Measurements from ENCODE around the gene MAP6.

Gene MAP6

DNA sequence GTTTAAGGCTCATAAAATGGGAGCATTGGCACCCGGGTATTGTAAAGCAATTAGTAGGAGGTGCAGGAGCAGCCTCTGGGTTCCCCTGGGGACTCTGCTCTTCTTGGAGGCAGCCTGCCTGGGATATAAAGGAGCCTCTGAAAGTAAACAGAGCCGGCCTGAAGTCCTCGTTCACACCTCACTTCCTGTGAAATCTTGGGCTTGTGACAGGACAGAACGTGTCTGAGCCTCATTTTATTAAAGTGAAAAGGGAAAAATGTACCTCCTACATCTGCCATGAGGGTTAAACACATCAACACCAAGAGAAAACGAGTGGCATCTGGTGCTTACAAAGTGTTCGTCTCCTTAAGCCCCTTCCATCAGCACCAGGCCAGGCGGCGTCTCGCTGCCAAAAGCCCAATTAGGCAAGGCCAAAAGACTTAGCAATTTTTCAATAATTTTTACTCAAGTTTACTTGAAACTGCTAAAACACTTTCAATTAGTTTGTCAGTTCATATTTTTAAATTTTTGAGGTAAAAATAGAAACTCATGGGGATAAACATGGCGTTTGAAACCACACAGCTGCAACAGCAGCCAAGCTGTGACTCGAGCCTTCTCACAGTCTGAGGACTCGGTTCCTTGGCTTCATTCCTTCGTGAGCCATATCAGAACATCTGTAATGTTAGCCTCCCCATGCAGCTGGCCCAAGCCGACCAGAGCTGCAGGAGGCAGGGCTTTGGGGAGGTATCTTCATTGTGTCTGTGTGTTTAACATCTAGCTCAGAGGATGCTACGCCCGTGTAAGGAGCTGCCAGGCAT, 33.6 kb downstream of the MAP6 start:
- H2AFZ ChIP-seq (ENCODE audit: low read length) = no peak overlapping the region
- peak overlapping the region; percentile 22; the same call in 1 of the 2 replicates for H3K4me2 ChIP-seq (ENCODE audit: low read depth, low read length)
- peak; percentile 16 for DNase-seq
- H4K20me1 ChIP-seq (ENCODE audit: insufficient read depth, low read length) = no peaks in the 10 kb centered on the region
- no peaks in the 10 kb centered on the region for H3K9me3 ChIP-seq (replicated peaks; ENCODE audit: insufficient read depth, low read length)
- peaks cover 13% of the 10 kb centered on the region for H3K4me1 ChIP-seq (ENCODE audit: low read length)
- H3F3A ChIP-seq (ENCODE audit: insufficient read depth, low read length) = no peaks in the 10 kb centered on the region
- H3K27me3 ChIP-seq (replicated peaks; ENCODE audit: insufficient read depth, low read length) = no peaks in the 10 kb centered on the region
- no peak overlapping the region for H3K4me3 ChIP-seq (ENCODE audit: low read length)
- TF ChIP-seq, protein P1, sequence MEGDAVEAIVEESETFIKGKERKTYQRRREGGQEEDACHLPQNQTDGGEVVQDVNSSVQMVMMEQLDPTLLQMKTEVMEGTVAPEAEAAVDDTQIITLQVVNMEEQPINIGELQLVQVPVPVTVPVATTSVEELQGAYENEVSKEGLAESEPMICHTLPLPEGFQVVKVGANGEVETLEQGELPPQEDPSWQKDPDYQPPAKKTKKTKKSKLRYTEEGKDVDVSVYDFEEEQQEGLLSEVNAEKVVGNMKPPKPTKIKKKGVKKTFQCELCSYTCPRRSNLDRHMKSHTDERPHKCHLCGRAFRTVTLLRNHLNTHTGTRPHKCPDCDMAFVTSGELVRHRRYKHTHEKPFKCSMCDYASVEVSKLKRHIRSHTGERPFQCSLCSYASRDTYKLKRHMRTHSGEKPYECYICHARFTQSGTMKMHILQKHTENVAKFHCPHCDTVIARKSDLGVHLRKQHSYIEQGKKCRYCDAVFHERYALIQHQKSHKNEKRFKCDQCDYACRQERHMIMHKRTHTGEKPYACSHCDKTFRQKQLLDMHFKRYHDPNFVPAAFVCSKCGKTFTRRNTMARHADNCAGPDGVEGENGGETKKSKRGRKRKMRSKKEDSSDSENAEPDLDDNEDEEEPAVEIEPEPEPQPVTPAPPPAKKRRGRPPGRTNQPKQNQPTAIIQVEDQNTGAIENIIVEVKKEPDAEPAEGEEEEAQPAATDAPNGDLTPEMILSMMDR (IDR thresholded peaks at IDR 0.05; ENCODE audit: low read length) = no peak
- TF ChIP-seq EZH2 (optimal IDR thresholded peaks at IDR 0.05; ENCODE audit: low read depth, low read length) (no peak), EZH2phosphoT487 (IDR thresholded peaks at IDR 0.05; ENCODE audit: low read length) (no peak)
- H3K9me2 ChIP-seq (replicated peaks; ENCODE audit: insufficient read depth, low read length) = no peaks in the 10 kb centered on the region
- H3K9ac ChIP-seq (ENCODE audit: low read length) = no peak overlapping the region
- H3K79me2 ChIP-seq (ENCODE audit: low read length) = no peaks in the 10 kb centered on the region
- no peak overlapping the region for H3K27ac ChIP-seq (ENCODE audit: low read length)
- H3K36me3 ChIP-seq (replicated peaks; ENCODE audit: insufficient read depth, low read length) = no peaks in the 10 kb centered on the region

DNA sequence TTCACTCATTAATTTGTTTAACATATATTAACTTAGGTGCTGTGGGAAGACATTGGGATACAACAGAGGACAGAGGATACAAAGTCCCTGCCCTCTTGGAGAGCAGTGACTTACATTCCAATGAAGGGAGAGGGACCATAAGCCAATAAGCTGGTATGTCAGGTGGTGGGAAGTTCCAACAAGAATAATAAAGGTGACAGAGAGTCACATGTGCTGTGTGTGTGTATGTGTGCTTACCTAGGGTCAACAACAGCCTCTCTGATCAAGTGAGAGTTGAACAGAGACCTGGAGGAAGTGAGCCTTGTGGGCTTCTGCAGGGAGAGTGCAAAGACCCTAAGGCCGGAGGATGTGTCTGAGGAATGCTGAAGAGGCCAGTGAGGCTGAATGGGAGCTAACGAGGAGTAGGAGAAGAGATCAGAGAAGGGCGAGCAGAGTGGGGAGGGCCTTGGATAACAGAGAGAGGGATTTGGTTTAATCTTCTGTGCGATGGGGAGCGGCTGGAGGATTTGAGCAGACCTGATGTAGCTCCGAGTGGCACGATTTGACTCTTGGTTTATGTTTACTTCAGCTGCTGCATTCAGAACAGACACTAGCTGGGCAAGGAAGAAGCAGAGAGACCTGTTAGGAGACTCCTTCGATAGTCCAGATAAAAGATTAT, 35.3 kb downstream of the MAP6 start:
- Histone ChIP-seq H3K9ac (ENCODE audit: low read length) (no peak overlapping the region), H4K20me1 (ENCODE audit: insufficient read depth, low read length) (no peaks in the 10 kb centered on the region), H3K27ac (ENCODE audit: low read length) (no peak overlapping the region), H3K9me2 (replicated peaks; ENCODE audit: insufficient read depth, low read length) (no peaks in the 10 kb centered on the region), H3K9me3 (replicated peaks; ENCODE audit: insufficient read depth, low read length) (no peaks in the 10 kb centered on the region), H3K4me1 (ENCODE audit: low read length) (peaks cover 13% of the 10 kb centered on the region), H3K4me2 (ENCODE audit: low read depth, low read length) (no peak overlapping the region), H3K4me3 (ENCODE audit: low read length) (no peak overlapping the region), H2AFZ (ENCODE audit: low read length) (no peak overlapping the region), H3K27me3 (replicated peaks; ENCODE audit: insufficient read depth, low read length) (no peaks in the 10 kb centered on the region), H3K36me3 (replicated peaks; ENCODE audit: insufficient read depth, low read length) (no peaks in the 10 kb centered on the region), H3F3A (ENCODE audit: insufficient read depth, low read length) (no peaks in the 10 kb centered on the region), H3K79me2 (ENCODE audit: low read length) (no peaks in the 10 kb centered on the region)
- TF ChIP-seq EZH2 (optimal IDR thresholded peaks at IDR 0.05; ENCODE audit: low read depth, low read length) = no peak
- no peak for TF ChIP-seq EZH2phosphoT487 (IDR thresholded peaks at IDR 0.05; ENCODE audit: low read length)
- TF ChIP-seq, protein P1 (IDR thresholded peaks at IDR 0.05; ENCODE audit: low read length) = no peak
- DNase-seq = no peak

DNA sequence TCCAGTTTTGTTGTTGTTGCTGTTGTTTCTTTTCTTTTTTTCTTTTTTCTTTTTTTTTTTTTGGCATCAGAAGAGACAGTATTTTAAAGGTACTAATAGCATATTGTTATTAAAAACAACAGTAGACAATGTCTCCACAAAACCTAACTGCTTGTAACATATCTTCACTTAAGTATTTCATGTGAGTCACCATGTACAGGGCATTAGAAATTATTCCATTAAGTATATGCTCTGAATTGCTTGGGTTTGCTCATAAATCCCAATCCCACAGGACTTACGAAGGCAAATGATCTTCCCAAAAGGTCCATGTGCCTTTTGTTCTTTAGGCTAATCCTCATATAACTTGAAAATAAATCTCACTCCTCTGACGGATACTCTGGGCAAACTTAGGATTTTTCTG, 35.9 kb downstream of the MAP6 start:
- H3K4me2 ChIP-seq (ENCODE audit: low read depth, low read length) = no peak overlapping the region
- no peaks in the 10 kb centered on the region for H3K9me3 ChIP-seq (replicated peaks; ENCODE audit: insufficient read depth, low read length)
- no peak overlapping the region for H3K9ac ChIP-seq (ENCODE audit: low read length)
- DNase-seq = no peak
- H4K20me1 ChIP-seq (ENCODE audit: insufficient read depth, low read length) = no peaks in the 10 kb centered on the region
- H3K27ac ChIP-seq (ENCODE audit: low read length) = no peak overlapping the region
- no peaks in the 10 kb centered on the region for H3K36me3 ChIP-seq (replicated peaks; ENCODE audit: insufficient read depth, low read length)
- H3K9me2 ChIP-seq (replicated peaks; ENCODE audit: insufficient read depth, low read length) = no peaks in the 10 kb centered on the region
- H3F3A ChIP-seq (ENCODE audit: insufficient read depth, low read length) = no peaks in the 10 kb centered on the region
- peaks cover 13% of the 10 kb centered on the region for H3K4me1 ChIP-seq (ENCODE audit: low read length)
- H3K4me3 ChIP-seq (ENCODE audit: low read length) = no peak overlapping the region
- no peaks in the 10 kb centered on the region for H3K79me2 ChIP-seq (ENCODE audit: low read length)
- TF ChIP-seq, protein P1 (IDR thresholded peaks at IDR 0.05; ENCODE audit: low read length) = no peak
- no peak for TF ChIP-seq EZH2 (optimal IDR thresholded peaks at IDR 0.05; ENCODE audit: low read depth, low read length)
- TF ChIP-seq EZH2phosphoT487 (IDR thresholded peaks at IDR 0.05; ENCODE audit: low read length) = no peak
- H3K27me3 ChIP-seq (replicated peaks; ENCODE audit: insufficient read depth, low read length) = no peaks in the 10 kb centered on the region
- H2AFZ ChIP-seq (ENCODE audit: low read length) = no peak overlapping the region

Data from MM.1S (cell line).